HG02759 (cell line): Measurements from ENCODE around the gene STOML1.

Source experiments
- ATAC-seq: cut with Tn5 transposase; IDR thresholded peaks from one replicate; pipeline ENCODE4 v1.9.1; 2021; ENCODE audit warnings: mild to moderate bottlenecking, moderate library complexity; ENCODE audit not compliant: unreplicated experiment

The STOML1 gene, protein sequence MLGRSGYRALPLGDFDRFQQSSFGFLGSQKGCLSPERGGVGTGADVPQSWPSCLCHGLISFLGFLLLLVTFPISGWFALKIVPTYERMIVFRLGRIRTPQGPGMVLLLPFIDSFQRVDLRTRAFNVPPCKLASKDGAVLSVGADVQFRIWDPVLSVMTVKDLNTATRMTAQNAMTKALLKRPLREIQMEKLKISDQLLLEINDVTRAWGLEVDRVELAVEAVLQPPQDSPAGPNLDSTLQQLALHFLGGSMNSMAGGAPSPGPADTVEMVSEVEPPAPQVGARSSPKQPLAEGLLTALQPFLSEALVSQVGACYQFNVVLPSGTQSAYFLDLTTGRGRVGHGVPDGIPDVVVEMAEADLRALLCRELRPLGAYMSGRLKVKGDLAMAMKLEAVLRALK

DNA sequence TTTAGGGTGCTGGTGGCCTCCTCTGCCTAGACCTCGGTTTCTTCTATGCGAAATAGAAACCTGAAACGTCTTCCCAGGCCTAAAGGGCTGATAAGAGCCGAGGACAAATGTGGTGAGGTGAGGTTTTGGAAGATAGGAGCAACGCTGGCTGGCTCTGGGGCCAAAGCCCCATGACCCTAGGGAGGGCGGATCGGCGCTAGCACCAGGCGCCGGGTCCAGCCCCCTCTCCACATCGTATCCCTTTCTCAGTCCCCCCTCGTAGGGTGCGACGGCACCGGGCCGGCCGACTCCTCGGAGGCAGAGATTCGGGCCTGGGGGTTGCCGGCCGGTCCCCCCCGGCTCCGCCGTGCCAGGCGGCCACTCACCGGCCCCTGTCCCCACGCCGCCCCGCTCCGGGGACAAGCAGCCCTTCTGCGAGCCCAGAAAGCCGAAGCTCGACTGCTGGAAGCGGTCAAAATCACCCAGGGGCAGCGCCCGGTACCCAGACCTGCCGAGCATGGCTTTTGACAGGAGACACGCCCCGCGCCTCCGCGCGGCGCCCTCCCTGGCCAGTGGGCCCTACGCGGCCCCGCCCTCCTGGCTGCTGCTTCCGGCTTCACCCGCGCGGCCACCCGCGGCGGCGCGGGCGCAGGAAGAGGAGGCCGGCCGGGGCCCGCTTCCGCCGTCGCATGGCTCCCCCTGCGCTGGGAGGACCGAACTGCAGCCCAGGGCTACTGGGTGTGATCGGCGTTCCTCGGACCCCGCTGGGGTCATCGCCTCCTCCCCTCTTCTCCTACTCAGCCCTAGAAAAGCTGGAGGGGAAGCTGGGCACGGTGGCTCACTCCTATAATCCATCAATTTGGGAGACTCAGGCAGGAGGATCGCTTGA is at the start of gene STOML1:
Gene STOML1 (minus strand): TSS at position 570 of the 868 bp plus-strand sequence. CDS start 72 bp downstream, at position 498.
- peak; percentile 77 for ATAC-seq

DNA sequence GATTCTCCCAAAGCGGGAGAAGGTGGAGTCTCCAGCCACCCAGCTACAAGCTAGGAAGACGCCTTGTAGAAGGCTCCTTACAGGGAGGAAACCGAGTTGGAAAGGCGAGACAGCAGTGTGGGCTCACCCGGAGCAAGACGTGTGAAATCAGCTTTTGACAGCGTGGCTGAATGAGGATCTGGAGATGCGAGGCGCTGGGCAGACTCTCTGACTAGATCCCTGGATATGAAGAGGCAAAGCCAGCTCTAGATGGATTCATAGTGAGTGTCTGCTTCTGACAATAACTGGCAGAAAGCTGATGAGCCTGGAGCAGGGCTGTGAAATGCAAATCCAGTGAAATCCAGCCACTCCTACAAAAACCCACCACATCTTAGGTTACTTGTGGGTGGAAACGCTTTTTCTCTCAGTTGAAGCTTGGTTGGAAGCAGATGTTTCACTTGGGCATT is 49.2 kb upstream of the STOML1 start:
- no peak for ATAC-seq

DNA sequence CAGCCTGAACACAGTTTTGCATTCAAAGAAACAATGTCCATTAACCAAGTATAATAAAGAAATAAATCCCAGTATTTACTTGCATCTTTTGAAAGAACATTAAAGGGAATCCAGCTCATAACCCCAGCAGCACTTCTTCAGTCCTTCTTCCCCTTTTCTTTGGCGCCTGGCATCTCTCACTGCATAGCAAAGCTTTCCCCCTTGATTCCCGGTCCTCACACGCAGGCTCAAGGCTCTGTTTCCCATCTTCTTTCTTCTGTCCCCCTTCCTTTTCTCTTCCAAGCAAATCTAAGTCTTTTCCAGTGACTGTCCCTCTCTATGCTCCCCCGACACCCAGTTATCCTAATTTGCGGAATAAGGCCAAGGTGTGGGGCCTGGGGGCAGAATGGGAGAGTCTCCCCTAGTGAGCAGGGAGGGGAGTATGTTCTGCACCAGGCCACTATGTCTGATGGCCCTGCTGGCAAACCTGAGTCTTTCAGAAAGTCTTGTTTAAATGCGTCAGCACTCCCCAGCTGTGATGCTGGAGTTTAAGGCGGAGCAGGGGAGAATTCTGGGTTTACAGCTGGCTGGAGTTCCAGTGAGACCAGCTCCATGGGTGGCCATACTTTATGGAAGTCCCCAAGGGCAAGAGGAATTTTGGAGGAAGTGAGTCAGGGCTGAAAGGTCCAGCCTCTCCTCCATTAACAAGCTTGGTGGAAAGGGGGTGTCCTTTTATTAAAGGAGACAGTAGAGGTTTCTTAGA is 48.2 kb upstream of the STOML1 start:
- ATAC-seq: no peak

DNA sequence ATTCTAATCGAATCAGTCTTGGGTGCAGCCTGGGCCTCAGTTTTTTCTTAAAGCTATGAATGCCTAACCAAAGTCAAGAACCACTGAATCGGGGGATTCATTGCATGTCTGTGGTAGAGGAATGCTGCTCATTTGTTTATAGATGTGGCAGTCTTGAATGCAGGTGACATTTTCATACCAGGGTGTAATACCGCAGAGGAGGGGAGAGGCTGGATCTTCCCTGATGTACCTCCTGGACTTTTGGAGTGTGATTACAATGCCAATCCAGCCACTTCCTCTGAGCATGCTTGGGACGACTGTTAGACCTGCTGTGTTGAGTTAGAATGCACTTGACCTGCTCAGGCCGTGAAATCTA is 47.5 kb upstream of the STOML1 start:
- no peak for ATAC-seq

DNA sequence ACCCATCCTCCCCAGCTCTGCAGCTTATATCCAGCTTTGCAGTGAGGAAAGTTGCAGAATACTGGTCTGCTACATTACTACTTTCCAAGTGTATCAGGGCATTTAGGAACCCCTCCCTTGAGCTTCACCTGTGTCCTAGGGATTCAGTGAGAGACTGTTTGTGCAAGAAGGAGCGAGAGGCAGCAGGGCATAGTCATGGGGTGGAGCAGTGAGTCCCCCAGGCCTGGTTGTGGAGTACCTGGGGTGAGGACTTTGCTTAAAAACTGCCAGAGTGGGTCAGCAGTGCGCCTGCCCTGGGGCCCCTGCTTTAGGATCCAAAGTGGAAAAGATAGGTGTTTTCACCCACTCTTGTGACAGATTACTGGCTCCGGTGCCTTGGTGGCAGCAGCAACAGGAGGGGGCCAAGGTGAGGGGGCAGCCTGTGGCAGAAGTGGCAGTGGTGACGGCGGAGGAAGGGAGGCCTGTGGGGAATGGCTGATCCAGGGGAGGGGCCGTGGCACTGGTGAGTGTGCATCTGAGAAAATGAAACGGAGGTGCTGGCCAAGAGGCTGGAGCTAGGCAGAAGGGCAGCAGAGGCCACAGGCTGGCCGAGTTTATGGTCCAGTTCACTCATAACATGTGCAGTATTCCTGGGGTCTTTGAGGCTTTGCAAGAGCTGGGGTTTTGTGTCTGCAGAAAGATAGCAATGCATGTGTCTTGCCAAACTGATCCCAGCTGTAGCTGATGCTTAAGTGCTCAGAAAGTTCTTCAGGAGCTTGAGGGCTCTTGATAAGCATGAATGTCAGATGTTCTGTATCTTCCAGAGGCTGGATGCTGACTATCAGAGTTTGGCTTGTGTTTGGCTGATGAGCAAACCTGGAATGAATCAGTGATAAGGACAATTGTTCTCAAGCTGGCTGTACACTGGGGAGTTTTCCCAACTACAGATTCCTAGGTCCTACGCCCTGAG is 46.9 kb upstream of the STOML1 start:
- ATAC-seq: no peak

DNA sequence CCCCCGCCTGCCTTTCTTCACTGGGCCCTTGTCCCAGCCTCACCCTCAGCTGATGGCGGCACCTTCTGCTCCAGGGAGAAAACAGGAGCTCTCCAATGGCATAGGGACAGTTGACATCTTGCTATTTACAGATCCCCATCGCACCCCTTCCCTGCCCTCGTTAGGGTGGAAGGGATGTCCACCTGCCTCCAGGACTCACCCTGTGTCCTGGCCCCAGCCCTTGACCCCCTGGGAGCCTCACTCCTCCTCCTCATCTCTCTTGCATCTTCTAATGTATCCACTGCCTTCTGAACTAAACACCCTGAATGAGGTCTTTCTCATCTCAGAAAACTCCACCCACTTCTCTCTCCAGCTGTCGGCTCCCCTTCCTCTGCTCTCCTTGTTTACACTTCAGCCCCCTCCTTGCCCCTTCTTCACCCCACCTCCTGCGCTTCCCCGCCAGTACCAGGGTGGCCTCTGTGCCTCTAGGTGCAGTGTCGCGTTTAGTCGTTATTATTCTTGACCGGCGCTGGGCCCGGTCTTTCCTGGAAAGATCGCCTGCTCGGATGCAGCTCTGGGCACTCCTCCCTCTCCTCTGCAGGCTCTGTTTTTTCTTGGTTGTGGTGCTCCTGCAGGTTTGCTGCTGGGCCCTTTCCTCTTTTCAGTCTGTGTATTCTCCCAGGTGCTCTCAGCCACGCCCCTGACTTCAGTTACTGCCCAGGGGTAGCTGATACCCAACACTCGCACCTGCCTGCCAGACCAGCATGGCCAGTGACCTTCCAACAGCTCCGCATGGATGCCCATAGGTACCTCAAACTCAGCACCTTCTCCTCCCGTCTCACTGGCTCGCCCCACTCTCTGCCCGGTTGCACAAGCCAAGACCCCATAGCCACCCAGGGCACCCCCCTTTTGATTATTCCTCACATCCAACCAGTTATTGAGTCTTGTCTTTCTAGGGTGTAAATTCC is 45.3 kb upstream of the STOML1 start:
- ATAC-seq: no peak

DNA sequence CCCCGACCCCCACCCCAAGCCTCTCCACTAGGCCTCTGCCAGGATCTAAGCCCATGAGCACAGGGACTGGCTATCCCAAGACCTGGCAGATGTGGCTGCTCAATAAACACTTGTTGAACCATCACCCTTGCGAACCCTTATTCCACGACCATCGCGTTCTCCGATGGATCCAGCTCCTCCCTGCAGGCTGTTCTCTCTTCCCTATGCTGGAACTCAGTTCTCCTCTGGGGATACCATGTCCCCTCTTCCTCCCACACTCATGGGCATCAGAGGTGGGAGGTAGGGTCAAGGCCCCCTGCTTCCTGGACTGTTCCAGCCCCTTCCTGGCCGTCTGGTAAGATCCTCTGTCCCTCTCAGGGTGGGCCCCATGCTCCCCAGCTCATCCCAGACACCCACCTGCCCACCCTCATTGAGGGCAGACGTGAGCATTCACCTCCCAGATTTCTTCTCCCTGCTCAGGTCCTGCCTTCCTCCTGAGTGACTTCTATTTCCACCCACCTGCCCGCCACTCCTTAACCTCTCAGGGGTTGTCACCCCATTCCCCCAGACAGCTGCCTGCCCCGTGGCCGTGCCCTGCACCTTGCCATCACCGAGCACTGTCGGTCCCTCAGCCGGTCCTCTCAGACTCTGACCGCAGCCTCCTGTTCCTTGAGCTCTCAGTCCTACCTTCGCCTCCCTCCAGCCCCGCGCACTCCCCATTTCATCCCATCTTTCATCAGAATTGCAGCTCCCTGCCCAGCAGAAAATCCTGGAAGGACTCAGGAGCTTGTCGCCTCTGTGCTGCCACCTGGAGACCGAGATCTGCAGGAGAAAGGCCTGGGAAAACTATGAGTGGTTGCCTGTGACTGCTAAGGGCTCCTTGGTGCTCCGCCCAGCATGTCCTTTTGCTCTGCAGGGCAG is 44.4 kb upstream of the STOML1 start:
- no peak for ATAC-seq

DNA sequence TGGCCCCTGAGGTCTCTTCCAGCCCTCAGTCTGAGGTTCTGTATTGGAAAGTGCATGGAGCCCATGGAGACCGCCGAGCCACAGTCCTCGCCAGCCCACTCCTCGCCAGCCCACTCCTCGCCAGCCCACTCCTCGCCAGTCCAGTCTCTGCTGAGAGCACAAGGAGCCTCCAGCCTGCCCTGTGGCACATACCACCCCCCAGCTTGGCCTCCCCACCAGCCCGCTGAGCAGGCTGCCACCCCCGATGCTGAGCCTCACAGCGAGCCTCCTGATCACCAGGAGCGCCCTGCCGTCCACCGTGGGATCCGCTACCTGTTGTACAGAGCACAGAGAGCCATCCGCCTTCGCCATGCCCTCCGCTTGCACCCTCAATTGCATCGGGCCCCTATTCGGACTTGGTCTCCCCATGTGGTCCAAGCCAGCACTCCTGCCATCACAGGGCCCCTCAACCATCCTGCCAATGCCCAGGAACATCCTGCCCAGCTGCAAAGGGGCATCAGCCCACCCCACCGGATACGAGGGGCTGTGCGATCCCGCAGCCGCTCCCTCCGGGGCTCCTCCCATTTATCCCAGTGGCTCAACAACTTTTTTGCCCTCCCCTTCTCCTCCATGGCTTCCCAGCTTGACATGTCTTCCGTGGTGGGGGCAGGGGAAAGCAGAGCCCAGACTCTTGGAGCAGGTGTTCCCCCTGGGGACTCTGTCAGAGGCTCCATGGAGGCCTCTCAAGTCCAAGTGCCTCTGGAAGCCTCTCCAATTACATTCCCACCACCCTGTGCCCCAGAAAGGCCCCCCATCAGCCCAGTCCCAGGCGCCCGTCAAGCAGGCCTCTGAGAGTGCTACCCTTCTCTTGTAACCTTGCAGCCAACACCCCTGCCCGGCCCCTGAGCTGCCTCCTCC is 43.3 kb upstream of the STOML1 start:
- ATAC-seq: no peak

DNA sequence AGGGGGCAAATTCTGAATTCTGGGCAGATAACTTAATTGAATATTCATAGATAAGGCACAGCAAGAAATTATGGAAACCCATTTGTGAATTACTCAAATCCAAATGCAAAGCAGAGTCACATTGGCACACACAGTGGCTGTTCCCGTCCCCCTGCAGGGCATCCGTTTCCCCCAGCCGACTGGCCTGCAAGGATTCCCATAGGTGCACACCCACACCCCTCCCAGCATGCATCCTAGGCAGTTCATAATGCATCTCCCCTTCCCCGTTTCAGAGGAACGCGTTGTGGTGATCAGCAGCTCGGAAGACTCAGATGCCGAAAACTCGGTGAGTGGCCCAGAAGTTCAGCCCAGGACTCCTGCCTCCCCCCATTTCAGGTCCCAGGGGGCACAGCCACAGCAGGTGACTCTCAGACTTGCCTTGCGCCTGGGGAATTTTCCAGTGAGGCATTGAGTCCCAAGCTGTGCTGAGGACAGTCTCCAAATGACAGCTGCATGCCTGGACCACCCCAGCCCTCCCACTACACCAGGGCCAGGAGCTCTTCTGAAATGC is 42.2 kb upstream of the STOML1 start:
- no peak for ATAC-seq

DNA sequence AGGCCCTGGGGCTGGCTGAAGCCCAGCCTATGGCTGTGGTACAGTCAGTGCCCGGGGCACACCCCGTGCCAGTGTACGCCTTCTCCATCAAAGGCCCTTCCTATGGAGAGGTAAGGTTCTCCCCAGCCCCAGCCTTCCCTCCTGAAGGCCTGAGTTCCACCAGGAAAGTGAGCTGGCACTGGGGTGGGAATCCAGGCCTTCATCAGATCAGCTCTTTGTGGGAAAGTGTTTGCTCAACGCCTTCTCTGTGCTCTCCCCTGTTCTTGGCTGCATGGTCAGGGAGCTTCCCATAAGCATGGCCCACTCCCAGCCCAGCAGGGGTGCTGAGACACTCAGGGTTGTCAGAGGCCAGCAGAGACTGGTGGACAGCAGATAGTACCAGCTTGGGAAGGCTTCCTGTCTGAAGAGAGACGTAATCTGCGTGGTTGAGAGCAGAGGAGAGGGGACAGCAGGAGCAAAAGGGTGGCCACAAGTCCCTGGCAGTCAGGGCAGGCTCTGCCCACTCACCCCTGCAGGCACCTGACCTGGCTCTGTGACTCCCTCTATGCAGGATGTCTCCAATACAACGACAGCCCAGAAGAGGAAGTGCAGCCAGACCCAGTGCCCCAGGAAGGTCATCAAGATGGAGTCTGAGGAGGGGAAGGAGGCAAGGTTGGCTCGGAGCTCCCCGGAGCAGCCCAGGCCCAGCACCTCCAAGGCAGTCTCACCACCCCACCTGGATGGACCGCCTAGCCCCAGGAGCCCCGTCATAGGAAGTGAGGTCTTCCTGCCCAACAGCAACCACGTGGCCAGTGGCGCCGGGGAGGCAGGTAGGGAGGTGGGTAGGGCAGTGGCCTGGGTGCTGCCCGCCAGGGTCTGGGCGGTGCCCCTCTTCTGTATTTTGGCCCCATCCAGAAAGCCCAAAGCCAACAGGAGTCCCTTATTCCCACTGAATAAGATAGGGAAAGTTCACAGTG is 40.8 kb upstream of the STOML1 start:
- ATAC-seq: no peak

DNA sequence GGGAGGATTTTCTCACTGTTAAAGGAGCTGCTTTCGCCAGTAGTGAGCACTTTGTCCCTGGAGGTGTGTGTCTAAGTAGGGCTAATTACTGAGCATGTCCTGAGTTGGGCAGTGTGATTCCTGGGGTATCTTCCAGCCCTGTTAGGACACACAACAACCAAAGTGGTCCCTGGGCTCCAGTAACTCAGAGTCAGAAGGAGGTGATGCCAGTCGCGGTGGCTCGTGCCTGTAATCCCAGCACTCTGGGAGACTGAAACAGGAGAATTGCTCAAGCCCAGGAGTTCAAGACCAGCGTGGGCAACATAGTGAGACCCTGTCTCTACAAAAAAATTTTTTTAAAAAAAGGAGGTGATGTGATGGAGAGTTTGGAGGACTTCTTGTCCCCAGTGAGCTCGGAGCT is 40.0 kb upstream of the STOML1 start:
- ATAC-seq: no peak

DNA sequence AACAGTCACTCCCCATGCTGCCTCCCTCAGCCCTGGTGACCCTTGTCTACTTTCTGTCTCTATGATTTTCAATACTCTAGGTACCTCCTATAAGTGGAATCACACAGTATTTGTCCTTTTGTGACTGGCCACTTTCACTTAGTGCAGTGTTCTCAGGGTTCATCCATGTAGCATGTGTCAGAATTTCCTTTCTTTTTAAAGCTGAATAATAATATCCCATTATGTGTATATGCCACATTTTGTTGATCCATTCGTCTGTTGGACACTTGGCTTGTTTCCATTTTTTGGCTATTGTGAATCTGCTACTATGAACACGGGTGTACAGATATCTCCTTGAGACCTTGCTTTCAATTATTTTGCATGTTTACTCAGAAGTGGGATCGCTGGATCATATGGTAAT is 36.6 kb upstream of the STOML1 start:
- no peak for ATAC-seq

DNA sequence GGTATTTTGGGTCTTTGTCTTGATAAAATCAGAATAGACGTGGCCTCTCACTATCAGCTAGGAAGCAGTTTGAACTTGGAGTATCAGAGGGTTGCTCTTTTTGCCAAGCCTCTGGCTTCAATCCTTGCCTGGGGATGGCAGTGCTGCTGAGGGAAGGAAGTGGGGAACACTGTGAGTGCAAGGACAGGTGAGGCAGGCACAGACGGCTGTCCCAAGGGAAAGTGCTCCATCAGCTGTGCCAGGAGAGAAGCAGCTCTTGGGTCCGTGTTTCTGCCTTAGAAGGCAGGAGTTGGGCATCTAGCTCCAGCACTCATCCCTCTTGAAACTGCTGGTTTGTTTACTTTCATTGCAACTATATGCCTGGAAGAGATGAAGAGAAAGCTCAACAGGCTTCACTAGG is 35.6 kb upstream of the STOML1 start:
- no peak for ATAC-seq

DNA sequence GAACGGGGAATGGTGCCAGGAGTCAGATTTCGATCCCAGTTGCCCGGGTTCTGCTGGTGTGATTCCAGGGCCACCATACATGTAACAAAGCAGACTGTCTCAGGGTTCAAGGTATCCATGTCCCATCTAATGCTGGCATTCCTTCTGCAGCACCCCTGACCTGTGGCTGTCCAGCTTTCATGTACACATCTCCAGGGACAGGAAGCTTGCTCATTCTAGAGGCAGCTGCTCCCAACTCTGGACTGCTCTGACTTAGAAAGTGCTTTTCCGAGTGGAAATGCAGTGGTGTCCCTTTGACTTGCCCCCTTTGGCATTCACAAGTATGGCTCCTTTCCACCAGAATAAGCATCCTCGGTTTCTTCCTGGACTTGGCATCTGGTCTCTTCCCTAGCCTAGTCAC is 33.3 kb upstream of the STOML1 start:
- ATAC-seq: no peak

DNA sequence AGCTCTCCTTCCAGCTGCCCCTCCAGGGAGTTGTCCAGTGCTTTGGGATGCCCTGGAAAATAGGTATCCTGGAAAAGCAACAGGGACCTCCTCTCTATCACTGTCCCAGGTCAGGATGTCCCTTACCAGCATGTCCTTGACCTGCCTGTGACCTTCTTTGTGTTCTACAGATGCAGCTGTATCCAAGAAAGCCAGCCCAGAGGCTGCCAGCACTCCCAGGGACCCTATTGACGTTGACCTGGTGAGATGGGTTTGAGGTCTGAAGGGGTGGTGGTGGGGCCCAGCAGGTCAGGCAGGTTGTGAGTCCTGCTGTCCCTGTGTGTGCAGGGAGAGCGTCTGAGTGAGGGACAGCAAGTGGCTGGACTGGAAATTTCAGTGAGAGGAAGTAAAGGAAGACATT is 32.6 kb upstream of the STOML1 start:
- ATAC-seq: no peak
